Choroid plexus epithelial cell (primary cell): Measurements from ENCODE around the gene DUXA.
"Not testable (repeated sequence)": the region's sequence is repeated elsewhere in the genome, so short reads cannot be mapped to it uniquely, and the experiment has no call there.

ENCODE experiments used
- DNase-seq: peaks from one replicate; pipeline ENCODE4 v3.0.0-alpha.2; 2010; ENCODE audit warnings: low read depth
- H3K4me3 ChIP-seq: 2 replicates; pipeline ENCODE4 v1.5.1; 2011; ENCODE audit warnings: low read depth, mild to moderate bottlenecking, control low read depth, low read length, moderate library complexity
- TF ChIP-seq, protein P1 (sequence below): conservative IDR thresholded peaks from 2 replicates; pipeline ENCODE4 v1.5.1; 2011; ENCODE audit warnings: low read depth, mild to moderate bottlenecking, control low read depth, inconsistent platforms, low read length, moderate library complexity

The DUXA gene

DNA sequence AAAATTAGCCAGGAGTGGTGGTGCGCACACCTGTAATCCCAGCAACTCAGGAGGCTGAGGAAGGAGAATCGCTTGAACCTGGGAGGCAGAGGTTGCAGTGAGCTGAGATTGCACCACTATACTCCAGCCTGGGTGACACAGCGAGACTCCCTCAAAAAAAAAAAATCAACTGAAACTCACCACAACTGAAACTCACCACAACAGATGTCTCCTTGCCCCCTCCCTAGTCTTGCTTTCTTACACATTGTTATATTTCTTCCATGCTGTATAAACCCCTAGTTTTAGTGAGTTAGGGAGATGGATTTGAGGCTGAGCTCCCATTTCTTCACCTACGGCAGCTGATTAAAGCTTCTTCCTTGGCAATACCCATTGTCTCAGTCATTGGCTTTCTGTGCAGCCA, 25.6 kb downstream of the DUXA start:
- no peak for DNase-seq
- H3K4me3 ChIP-seq = no peak overlapping the region
- TF ChIP-seq, protein P1, sequence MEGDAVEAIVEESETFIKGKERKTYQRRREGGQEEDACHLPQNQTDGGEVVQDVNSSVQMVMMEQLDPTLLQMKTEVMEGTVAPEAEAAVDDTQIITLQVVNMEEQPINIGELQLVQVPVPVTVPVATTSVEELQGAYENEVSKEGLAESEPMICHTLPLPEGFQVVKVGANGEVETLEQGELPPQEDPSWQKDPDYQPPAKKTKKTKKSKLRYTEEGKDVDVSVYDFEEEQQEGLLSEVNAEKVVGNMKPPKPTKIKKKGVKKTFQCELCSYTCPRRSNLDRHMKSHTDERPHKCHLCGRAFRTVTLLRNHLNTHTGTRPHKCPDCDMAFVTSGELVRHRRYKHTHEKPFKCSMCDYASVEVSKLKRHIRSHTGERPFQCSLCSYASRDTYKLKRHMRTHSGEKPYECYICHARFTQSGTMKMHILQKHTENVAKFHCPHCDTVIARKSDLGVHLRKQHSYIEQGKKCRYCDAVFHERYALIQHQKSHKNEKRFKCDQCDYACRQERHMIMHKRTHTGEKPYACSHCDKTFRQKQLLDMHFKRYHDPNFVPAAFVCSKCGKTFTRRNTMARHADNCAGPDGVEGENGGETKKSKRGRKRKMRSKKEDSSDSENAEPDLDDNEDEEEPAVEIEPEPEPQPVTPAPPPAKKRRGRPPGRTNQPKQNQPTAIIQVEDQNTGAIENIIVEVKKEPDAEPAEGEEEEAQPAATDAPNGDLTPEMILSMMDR = no peak

DNA sequence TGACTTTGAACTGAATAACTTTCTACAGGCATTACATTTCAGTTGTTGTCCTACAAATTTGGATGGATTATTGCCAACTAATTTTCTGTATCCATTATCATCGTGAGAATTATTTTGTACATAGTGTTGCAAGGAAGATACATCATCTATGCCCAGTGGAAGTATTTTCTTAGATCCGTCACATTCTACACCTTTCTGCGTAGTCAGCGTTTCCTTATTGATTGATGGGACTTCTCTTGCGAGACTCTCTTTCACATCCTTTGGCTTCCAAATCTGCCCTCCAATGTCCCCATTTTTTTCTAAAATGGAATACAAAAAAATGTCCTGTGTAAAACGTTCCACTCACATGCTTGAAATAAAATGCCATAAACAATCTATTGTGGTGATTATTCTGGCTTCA, 31.5 kb downstream of the DUXA start:
- TF ChIP-seq, protein P1 = no peak

DNA sequence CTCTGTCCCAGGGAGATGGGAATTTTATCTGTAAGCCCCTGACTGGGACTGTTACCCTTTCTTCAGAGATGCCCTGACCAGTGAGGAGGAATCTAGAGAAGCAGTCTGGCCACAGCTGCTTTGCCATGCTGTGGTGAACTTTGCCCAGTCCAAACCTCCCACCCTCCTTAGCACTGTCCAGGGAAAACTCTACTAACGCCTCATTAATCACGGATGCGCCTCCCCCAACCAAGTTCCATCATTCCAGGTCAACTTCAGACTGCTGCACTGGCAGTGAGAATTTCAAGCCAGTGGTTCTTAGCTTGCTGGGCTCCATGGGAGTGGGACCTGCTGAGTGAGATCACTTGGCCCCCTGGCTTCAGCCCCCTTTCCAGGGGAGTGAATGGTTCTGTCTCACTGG, 39.9 kb downstream of the DUXA start:
- H3K4me3 ChIP-seq, DNase-seq: not testable (repeated sequence)

More for the DNA sequence above, 31.5 kb downstream of the DUXA start:
- H3K4me3 ChIP-seq = no peak overlapping the region
- DNase-seq = no peak

DNA sequence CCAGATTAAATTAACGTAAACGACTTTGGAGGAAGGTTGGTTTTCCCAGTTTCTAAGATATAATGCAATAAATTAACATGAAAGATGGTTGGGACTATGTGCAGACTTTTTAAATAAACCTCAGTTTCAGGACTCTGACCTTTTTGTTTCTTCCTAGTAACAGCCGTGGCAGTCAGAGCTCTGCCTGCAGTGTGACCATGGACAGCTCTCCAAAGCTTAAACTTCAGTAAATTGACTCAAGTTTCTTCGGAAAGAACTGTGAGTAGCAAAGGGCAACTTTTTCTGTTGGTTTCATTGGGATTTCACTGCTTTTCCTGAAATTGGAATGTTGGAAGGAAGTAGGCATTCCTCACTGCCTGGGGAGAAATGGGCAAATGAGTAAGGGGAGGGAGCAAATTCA, 43.4 kb downstream of the DUXA start:
- TF ChIP-seq, protein P1 = no peak
- DNase-seq = no peak
- no peak overlapping the region for H3K4me3 ChIP-seq

DNA sequence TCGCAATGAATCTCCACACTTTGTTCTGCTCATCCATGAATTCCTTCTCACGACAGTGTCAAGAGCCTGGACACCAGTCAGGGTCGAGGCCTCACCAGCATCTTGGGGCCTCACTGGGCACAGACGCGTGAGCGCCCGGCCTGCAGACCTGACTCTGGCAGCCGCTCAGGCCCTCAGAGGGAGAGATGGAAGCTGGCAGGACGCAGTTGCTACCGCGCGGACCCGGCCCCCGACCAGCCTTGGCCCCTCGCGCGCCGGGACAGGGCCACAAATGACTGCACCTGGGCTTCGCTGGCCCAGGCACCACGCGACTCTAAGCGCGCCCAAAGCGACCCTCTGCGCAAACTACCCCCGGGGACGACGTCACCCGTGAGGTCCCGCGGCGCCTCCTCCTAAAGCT, 48.4 kb downstream of the DUXA start:
- no peak for DNase-seq
- TF ChIP-seq, protein P1 = no peak
- no peak overlapping the region for H3K4me3 ChIP-seq

GRCh38 chr19:57113501-57113900, 53.8 kb downstream of the DUXA start:
- DNase-seq, H3K4me3 ChIP-seq: not testable (repeated sequence)

GRCh38 chr19:57111329-57111644, 56.0 kb downstream of the DUXA start:
- TF ChIP-seq, protein P1 = no peak
- H3K4me3 ChIP-seq = no peak overlapping the region
- DNase-seq = no peak

GRCh38 chr19:57110592-57111328, 56.5 kb downstream of the DUXA start:
- no peak for DNase-seq
- TF ChIP-seq, protein P1 = no peak

More at GRCh38 chr19:57110592-57111328, 56.5 kb downstream of the DUXA start:
- no peak overlapping the region for H3K4me3 ChIP-seq
